ENCODE results near the gene EPN2. TPM values are rescaled to one million over a fixed set of nuclear protein-coding genes. Genes with fewer than 3 reads are reported as not detected.
A peak's percentile ranks its signal among the peaks of the same experiment; 100 is the strongest.

The EPN2 gene
- polyA plus RNA-seq, 1 experiment: 21.2 TPM

GRCh38 chr17:19341211-19341631, 104.1 kb downstream of the EPN2 start:
- DNase-seq (ENCODE audit: low read depth): no peak
- H3K27me3 ChIP-seq (ENCODE audit: control insufficient read depth, insufficient read depth, low read length): no peaks in the 10 kb centered on the region
- no peak for TF ChIP-seq CTCF (IDR thresholded peaks at IDR 0.05; ENCODE audit: insufficient read depth, low read depth, low read length)
- CTCF ChIA-PET: interaction anchor here (0.7 to 1.3 kb wide), 5 partner anchors 8 to 403 kb away, joined by 3 read pairs; no protein-coding TSS in a partner anchor
- POLR2A ChIA-PET: no interaction called here
- H3K4me3 ChIP-seq (ENCODE audit: low read depth, low read length): no peak overlapping the region
- H3K36me3 ChIP-seq (ENCODE audit: control insufficient read depth, insufficient read depth, low read length): peaks cover 3% of the 10 kb centered on the region; the same call in 1 of the 2 replicates

DNA sequence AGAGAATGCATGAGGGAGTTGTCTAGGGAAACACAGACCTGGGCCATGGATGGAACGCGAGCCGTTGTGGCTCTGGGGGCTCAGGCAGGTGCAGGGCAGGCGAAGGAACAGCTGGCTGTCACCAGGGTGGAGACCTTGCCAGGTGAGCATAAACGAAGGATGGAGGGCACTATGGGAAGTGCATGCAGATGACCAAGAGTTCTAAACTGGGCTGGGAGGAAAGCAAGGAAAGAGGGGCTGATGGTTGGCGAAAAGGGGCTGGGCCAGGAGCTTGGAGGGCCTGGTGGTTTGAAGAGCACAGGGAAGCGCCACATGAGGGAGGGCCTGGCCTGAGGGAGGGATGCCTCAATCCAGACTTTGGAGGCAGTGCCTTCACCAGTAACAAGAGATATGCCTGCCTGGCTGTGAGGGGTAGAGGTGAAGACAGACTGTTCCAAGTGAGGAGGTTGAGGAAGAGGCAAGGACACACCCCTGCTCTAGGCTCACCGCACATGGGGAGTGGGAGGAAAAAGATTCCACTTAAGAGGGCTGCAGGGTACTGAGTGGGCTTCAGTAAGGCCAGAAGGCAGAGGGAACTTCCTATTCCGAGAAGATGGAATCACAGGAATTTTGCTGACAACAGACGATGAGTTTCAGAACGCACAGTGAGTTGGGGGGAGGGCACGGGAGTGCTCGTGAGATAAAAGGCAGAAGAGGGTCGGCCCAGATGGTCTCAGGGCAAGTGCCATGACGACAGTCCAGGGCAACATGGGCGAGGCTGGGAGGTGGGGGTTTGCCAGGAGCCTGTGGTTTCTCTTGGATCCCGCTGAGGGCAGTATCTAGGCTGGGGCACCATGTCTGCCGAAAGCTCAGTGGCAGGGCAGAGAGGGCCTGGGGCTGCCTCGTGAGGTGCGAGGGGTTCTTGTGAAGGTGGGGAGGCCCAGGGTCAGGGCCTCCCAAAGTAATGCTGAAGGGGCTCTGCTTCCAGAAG, 104.8 kb downstream of the EPN2 start:
- DNase-seq (ENCODE audit: low read depth): no peak
- no peaks in the 10 kb centered on the region for H3K27me3 ChIP-seq (ENCODE audit: control insufficient read depth, insufficient read depth, low read length)
- POLR2A ChIA-PET: no interaction called here
- H3K36me3 ChIP-seq (ENCODE audit: control insufficient read depth, insufficient read depth, low read length): peaks cover 2% of the 10 kb centered on the region; the same call in 1 of the 2 replicates
- CTCF ChIA-PET: interaction anchor here (0.6 to 1.3 kb wide), 6 partner anchors 9 to 487 kb away, joined by 3 to 5 read pairs (median 3); no protein-coding TSS in a partner anchor
- 0 out of 2 replicates have a peak, but pooled peaks have one; percentile 12 for TF ChIP-seq CTCF (IDR thresholded peaks at IDR 0.05; ENCODE audit: insufficient read depth, low read depth, low read length)
- H3K4me3 ChIP-seq (ENCODE audit: low read depth, low read length): no peak overlapping the region

- CTCF ChIA-PET: interaction anchor here (0.6 to 1.2 kb wide), 4 partner anchors 11 to 488 kb away, joined by 3 to 5 read pairs (median 3); no protein-coding TSS in a partner anchor
- no peaks in the 10 kb centered on the region for H3K27me3 ChIP-seq (ENCODE audit: control insufficient read depth, insufficient read depth, low read length)
- POLR2A ChIA-PET: no interaction called here
These were observed 105.6 kb downstream of the EPN2 start for GRCh38 chr17:19342611-19343255.

GRCh38 chr17:19343256-19343630, 106.1 kb downstream of the EPN2 start:
- Histone ChIP-seq H3K36me3 (ENCODE audit: control insufficient read depth, insufficient read depth, low read length) (peaks cover 2% of the 10 kb centered on the region; the same call in 1 of the 2 replicates), H3K4me3 (ENCODE audit: low read depth, low read length) (no peak overlapping the region), H3K27me3 (ENCODE audit: control insufficient read depth, insufficient read depth, low read length) (no peaks in the 10 kb centered on the region)
- POLR2A ChIA-PET: no interaction called here
- CTCF ChIA-PET: interaction anchor here (0.8 to 1.2 kb wide), 2 partner anchors 11 to 105 kb away, joined by 3 to 5 read pairs; no protein-coding TSS in a partner anchor
- no peak for TF ChIP-seq CTCF (IDR thresholded peaks at IDR 0.05; ENCODE audit: insufficient read depth, low read depth, low read length)
- no peak for DNase-seq (ENCODE audit: low read depth)

More at GRCh38 chr17:19342611-19343255, 105.6 kb downstream of the EPN2 start:
- no peak for DNase-seq (ENCODE audit: low read depth)
- TF ChIP-seq CTCF (IDR thresholded peaks at IDR 0.05; ENCODE audit: insufficient read depth, low read depth, low read length): no peak
- Histone ChIP-seq H3K4me3 (ENCODE audit: low read depth, low read length) (no peak overlapping the region), H3K36me3 (ENCODE audit: control insufficient read depth, insufficient read depth, low read length) (peaks cover 2% of the 10 kb centered on the region; the same call in 1 of the 2 replicates)

All from BJ (cell line).